CD4-positive, CD25-positive, alpha-beta regulatory T cell (primary cell): ENCODE data around the gene LRRC47. TPM values are rescaled to one million over a fixed set of nuclear protein-coding genes. Genes with fewer than 3 reads are reported as not detected.

Experiments used
- ATAC-seq, 2 donors: fragments of 150-1000 bp; cut with Tn5 transposase; one replicate each; pipeline ENCODE4 v1.10.0; 2021; ENCODE audit warnings: low read depth in 2 of 2, moderate number of reproducible peaks in 2 of 2, moderate library complexity in 1 of 2
- DNase-seq, 3 donors: peaks; one replicate each; pipeline versions ENCODE4 v3.0.0 to v3.0.0-alpha.2; 2012 to 2022; ENCODE audit warnings: mixed read lengths in 1 of 3
- H3K27ac ChIP-seq: one replicate; pipeline ENCODE4 v1.7.0; 2013; ENCODE audit warnings: mild to moderate bottlenecking, low read length; ENCODE audit not compliant: insufficient read depth, poor library complexity, severe bottlenecking
- H3K27me3 ChIP-seq: one replicate; pipeline ENCODE4 v1.7.0; 2013; ENCODE audit warnings: low read length; ENCODE audit not compliant: control insufficient read depth, insufficient read depth
- H3K36me3 ChIP-seq: one replicate; pipeline ENCODE4 v1.7.0; 2013; ENCODE audit warnings: mild to moderate bottlenecking, low read length, moderate library complexity; ENCODE audit not compliant: control insufficient read depth, insufficient read depth
- H3K4me1 ChIP-seq: 2 replicates; pipeline ENCODE4 v1.7.0; 2013; ENCODE audit warnings: mild to moderate bottlenecking, low read length; ENCODE audit not compliant: insufficient read depth, control insufficient read depth, poor library complexity, severe bottlenecking
- H3K4me3 ChIP-seq: one replicate; pipeline ENCODE4 v1.7.0; 2013; ENCODE audit warnings: low read depth, mild to moderate bottlenecking, low read length, moderate library complexity
- H3K9me3 ChIP-seq, 2 experiments: 1 replicate in 1 of 2; 2 replicates in 1 of 2; pipeline ENCODE4 v1.7.0; 2013; ENCODE audit warnings: low read length in 2 of 2, mild to moderate bottlenecking in 1 of 2, moderate library complexity in 1 of 2; ENCODE audit not compliant: control insufficient read depth in 2 of 2
- H3K27ac Mint-ChIP-seq, 3 donors: one replicate each; pipeline ENCODE4 v1.8.0; 2020 to 2022; ENCODE audit warnings: mild to moderate bottlenecking in 3 of 3, mixed read lengths in 3 of 3, moderate library complexity in 2 of 3
- H3K27me3 Mint-ChIP-seq: one replicate; pipeline ENCODE4 v1.8.0; 2022; ENCODE audit warnings: mild to moderate bottlenecking, mixed read lengths
- H3K36me3 Mint-ChIP-seq: one replicate; pipeline ENCODE4 v1.8.0; 2020; ENCODE audit warnings: mixed read lengths
- H3K4me1 Mint-ChIP-seq, 4 donors: one replicate each; pipeline ENCODE4 v1.8.0; 2020 to 2022; ENCODE audit warnings: mixed read lengths in 4 of 4, mild to moderate bottlenecking in 1 of 4
- H3K4me3 Mint-ChIP-seq, 4 donors: one replicate each; pipeline ENCODE4 v1.8.0; 2020 to 2022; ENCODE audit warnings: mild to moderate bottlenecking in 4 of 4, mixed read lengths in 4 of 4, moderate library complexity in 3 of 4
- H3K9me3 Mint-ChIP-seq, 7 donors: one replicate each; pipeline ENCODE4 v1.8.0; 2020 to 2022; ENCODE audit warnings: mixed read lengths in 7 of 7, mild to moderate bottlenecking in 3 of 7, moderate library complexity in 2 of 7
- polyA plus RNA-seq, 4 donors: library from polyadenylated mRNA; unstranded; fragments of 300-500 nt; fragmentation: Illumina TruSeq; gene quantifications; one replicate each; pipeline ENCODE4 v1.2.3, GENCODE V29; 2021
- total RNA-seq: library from RNA; stranded (reverse); gene quantifications from one replicate; pipeline ENCODE4 v1.2.3, GENCODE V29; 2022

LRRC47 gene
- total RNA-seq (33.9 TPM), polyA plus RNA-seq (10 to 100 TPM; 22.0 to 32.5 (median 25.7) TPM)

GRCh38 chr1:3796215-3797061 is at the start of gene LRRC47:
TSS of gene LRRC47 (minus strand) at chr1:3796498. CDS start at chr1:3796476, 22 bp downstream.
- no peaks in the 10 kb centered on the region for H3K9me3 ChIP-seq
- Mint-ChIP-seq H3K27ac (peak within 1 kb of the TSS; percentile 92 to 97 (median 93)), H3K27me3 (peaks cover 9% of the 10 kb centered on the region)

GRCh38 chr1:3842912-3843311 is 46.6 kb upstream of the LRRC47 start:
- H3K4me3 ChIP-seq, result no peak overlapping the region
- ATAC-seq (no peak), DNase-seq (no peak)
- H3K27ac ChIP-seq, result no peak overlapping the region
- H3K27me3 Mint-ChIP-seq, result no peaks in the 10 kb centered on the region
- H3K9me3 Mint-ChIP-seq, result peaks cover 0 to 5% (median 0%) of the 10 kb centered on the region in 7 donors
- peaks cover 58% of the 10 kb centered on the region for H3K36me3 ChIP-seq
- H3K9me3 ChIP-seq, result no peaks in the 10 kb centered on the region
- H3K4me1 Mint-ChIP-seq, result no peaks in the 10 kb centered on the region
- H3K36me3 Mint-ChIP-seq, result peaks cover 44% of the 10 kb centered on the region
- no peaks in the 10 kb centered on the region for H3K27me3 ChIP-seq
- no peak overlapping the region for H3K4me3 Mint-ChIP-seq
- H3K27ac Mint-ChIP-seq, result no peak overlapping the region
- no peaks in the 10 kb centered on the region for H3K4me1 ChIP-seq

More at GRCh38 chr1:3796215-3797061, at the start of gene LRRC47:
- peaks cover 16 to 54% (median 33%) of the 10 kb centered on the region in 4 donors for H3K4me1 Mint-ChIP-seq
- DNase-seq, result peak; percentile 92 to 95 (median 95)
- Histone ChIP-seq H3K4me1 (peaks cover 30% of the 10 kb centered on the region), H3K36me3 (peaks cover 7% of the 10 kb centered on the region), H3K4me3 (peak within 1 kb of the TSS; percentile 92), H3K27ac (peak within 1 kb of the TSS; percentile 28), H3K27me3 (no peaks in the 10 kb centered on the region)
- peak; percentile 100 for ATAC-seq
- peak within 1 kb of the TSS; percentile 89 to 98 (median 95) for H3K4me3 Mint-ChIP-seq
- peaks cover 0 to 3% (median 0%) of the 10 kb centered on the region in 7 donors for H3K9me3 Mint-ChIP-seq
- H3K36me3 Mint-ChIP-seq, result peaks cover 10% of the 10 kb centered on the region

- H3K9me3 ChIP-seq, result peaks cover 0 to 5% of the 10 kb centered on the region in 2 experiments
- Mint-ChIP-seq H3K27me3 (no peaks in the 10 kb centered on the region), H3K27ac (no peak overlapping the region), H3K4me3 (no peak overlapping the region), H3K4me1 (no peaks in the 10 kb centered on the region), H3K9me3 (peaks cover 0 to 5% (median 3%) of the 10 kb centered on the region in 7 donors), H3K36me3 (peaks cover 55% of the 10 kb centered on the region)
- H3K27ac ChIP-seq, result no peak overlapping the region
- H3K4me1 ChIP-seq, result no peaks in the 10 kb centered on the region
- no peaks in the 10 kb centered on the region for H3K27me3 ChIP-seq
- ATAC-seq (no peak), DNase-seq (no peak)
- H3K4me3 ChIP-seq, result no peak overlapping the region
- peaks cover 59% of the 10 kb centered on the region for H3K36me3 ChIP-seq
Measured at GRCh38 chr1:3841491-3841890, 45.2 kb upstream of the LRRC47 start.

DNA sequence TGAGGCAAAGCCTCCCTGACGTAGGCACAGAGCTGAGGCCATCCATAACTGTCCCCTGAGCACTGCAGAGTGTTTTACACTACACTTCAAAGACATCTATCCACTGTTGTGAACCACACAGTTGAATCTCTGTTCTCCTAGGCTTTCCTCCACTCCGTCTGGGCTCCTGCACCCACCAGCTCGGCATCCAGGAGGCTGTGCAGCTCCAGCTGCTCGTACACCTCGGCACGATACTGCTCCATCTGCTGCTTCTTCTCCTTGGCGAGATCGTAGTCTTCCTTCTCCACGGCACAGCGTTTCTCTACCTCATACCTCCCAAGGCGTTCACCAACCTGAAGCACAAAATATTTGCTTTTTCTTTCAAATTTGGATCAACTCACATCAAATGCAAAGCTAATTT is 42.5 kb upstream of the LRRC47 start:
- H3K27ac Mint-ChIP-seq, result no peak overlapping the region
- H3K4me3 Mint-ChIP-seq, result no peak overlapping the region
- H3K9me3 Mint-ChIP-seq, result peaks cover 0 to 5% (median 3%) of the 10 kb centered on the region in 7 donors
- Histone ChIP-seq H3K36me3 (peaks cover 60% of the 10 kb centered on the region), H3K4me1 (no peaks in the 10 kb centered on the region), H3K4me3 (no peak overlapping the region), H3K9me3 (peaks cover 0 to 5% of the 10 kb centered on the region in 2 experiments), H3K27ac (no peak overlapping the region), H3K27me3 (no peaks in the 10 kb centered on the region)
- H3K4me1 Mint-ChIP-seq, result no peaks in the 10 kb centered on the region
- H3K36me3 Mint-ChIP-seq, result peaks cover 61% of the 10 kb centered on the region
- no peaks in the 10 kb centered on the region for H3K27me3 Mint-ChIP-seq
- no peak for DNase-seq
- no peak for ATAC-seq

DNA sequence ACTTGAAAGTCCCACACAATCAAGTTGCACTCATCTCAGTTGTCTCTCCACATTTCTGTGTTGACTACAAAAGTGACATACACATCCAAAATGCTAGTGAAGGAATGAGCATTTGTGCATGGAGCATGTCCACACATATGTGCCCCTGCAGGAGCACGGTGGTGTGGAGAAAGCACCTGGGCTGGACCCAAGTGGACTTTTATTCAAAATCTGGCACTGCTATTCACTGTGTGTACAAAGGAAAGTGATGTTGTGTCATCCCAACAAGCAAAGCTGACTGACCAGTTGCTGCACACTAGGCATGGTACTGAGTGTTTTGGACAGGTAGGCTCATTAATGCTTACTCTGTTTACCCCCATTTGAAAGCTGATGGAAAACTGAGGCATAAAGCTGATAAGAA is 41.4 kb upstream of the LRRC47 start:
- no peak overlapping the region for H3K4me3 Mint-ChIP-seq
- peaks cover 60% of the 10 kb centered on the region for H3K36me3 Mint-ChIP-seq
- peak overlapping the region in 1 of 3 donors; percentile 32 for H3K27ac Mint-ChIP-seq
- Histone ChIP-seq H3K27me3 (no peaks in the 10 kb centered on the region), H3K4me3 (no peak overlapping the region), H3K36me3 (peaks cover 67% of the 10 kb centered on the region), H3K9me3 (peaks cover 0 to 5% of the 10 kb centered on the region in 2 experiments), H3K27ac (no peak overlapping the region), H3K4me1 (no peaks in the 10 kb centered on the region)
- no peaks in the 10 kb centered on the region for H3K4me1 Mint-ChIP-seq
- H3K27me3 Mint-ChIP-seq, result no peaks in the 10 kb centered on the region
- DNase-seq, result no peak
- ATAC-seq, result no peak
- H3K9me3 Mint-ChIP-seq, result peaks cover 0 to 5% (median 3%) of the 10 kb centered on the region in 7 donors

DNA sequence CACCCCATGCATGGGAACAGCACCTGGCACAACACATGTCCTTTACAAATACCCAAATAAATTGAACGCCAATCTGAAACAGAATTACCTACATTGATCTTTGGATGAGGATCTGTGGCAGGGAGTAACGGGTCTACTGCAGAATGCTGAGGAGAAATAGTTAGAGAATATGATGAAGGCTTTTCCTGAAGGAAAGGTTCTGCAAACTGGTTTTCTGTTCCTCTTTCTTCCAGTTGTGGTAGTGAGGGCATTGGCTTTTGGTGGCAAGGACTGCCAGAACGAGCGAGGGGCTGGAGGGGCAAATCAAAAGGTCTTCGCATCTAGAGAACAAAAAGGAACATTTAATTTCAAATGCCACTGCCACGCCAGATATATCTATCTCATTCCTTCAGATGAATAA is 40.9 kb upstream of the LRRC47 start:
- Mint-ChIP-seq H3K4me3 (no peak overlapping the region), H3K27me3 (no peaks in the 10 kb centered on the region), H3K27ac (no peak overlapping the region), H3K4me1 (no peaks in the 10 kb centered on the region), H3K36me3 (peaks cover 61% of the 10 kb centered on the region), H3K9me3 (peaks cover 0 to 5% (median 3%) of the 10 kb centered on the region in 7 donors)
- ATAC-seq (no peak), DNase-seq (no peak)
- peaks cover 69% of the 10 kb centered on the region for H3K36me3 ChIP-seq
- no peak overlapping the region for H3K27ac ChIP-seq
- H3K27me3 ChIP-seq, result no peaks in the 10 kb centered on the region
- no peaks in the 10 kb centered on the region for H3K4me1 ChIP-seq
- no peak overlapping the region for H3K4me3 ChIP-seq
- peaks cover 0 to 5% of the 10 kb centered on the region in 2 experiments for H3K9me3 ChIP-seq

- Histone ChIP-seq H3K27ac (no peak overlapping the region), H3K9me3 (peaks cover 0 to 5% of the 10 kb centered on the region in 2 experiments), H3K27me3 (no peaks in the 10 kb centered on the region), H3K36me3 (peaks cover 70% of the 10 kb centered on the region), H3K4me1 (no peaks in the 10 kb centered on the region), H3K4me3 (no peak overlapping the region)
- Mint-ChIP-seq H3K27ac (peak overlapping the region in 1 of 3 donors; percentile 86), H3K9me3 (peaks cover 0 to 5% (median 3%) of the 10 kb centered on the region in 7 donors), H3K36me3 (peaks cover 63% of the 10 kb centered on the region), H3K27me3 (no peaks in the 10 kb centered on the region), H3K4me3 (no peak overlapping the region), H3K4me1 (no peaks in the 10 kb centered on the region)
- DNase-seq (no peak), ATAC-seq (no peak)
Measured at GRCh38 chr1:3836421-3836820, 40.1 kb upstream of the LRRC47 start.
